KMS-11 (cell line): ENCODE results near the gene ADISSP.

Source experiments
- H2AFZ ChIP-seq: fragments of 200-600 bp; sonication (generic); 2 replicates; pipeline ENCODE4 v1.6.1; 2016; ENCODE audit warnings: antibody characterized with exemption, mixed run types, low read depth
- H3K27ac ChIP-seq: fragments of 200-600 bp; sonication (generic); 2 replicates; pipeline ENCODE4 v1.6.1; 2016; ENCODE audit warnings: mild to moderate bottlenecking, mixed run types
- H3K27me3 ChIP-seq: fragments of 200-600 bp; sonication (generic); 2 replicates; pipeline ENCODE4 v1.6.1; 2017; ENCODE audit warnings: mild to moderate bottlenecking, low read depth, mixed run types, moderate library complexity; ENCODE audit not compliant: insufficient read depth
- H3K36me3 ChIP-seq: fragments of 200-600 bp; sonication (generic); 2 replicates; pipeline ENCODE4 v1.6.1; 2017; ENCODE audit warnings: mild to moderate bottlenecking, mixed run types; ENCODE audit not compliant: insufficient read depth
- H3K4me1 ChIP-seq: fragments of 200-600 bp; sonication (generic); 2 replicates; pipeline ENCODE4 v1.6.1; 2016; ENCODE audit warnings: mild to moderate bottlenecking, low read depth, mixed run types; ENCODE audit not compliant: poor library complexity, severe bottlenecking
- H3K4me2 ChIP-seq: fragments of 200-600 bp; sonication (generic); 2 replicates; pipeline ENCODE4 v1.7.0; 2016; ENCODE audit warnings: mild to moderate bottlenecking, mixed run types
- H3K4me3 ChIP-seq: fragments of 200-600 bp; sonication (generic); IDR thresholded peaks from 2 replicates; pipeline ENCODE4 v1.6.1; 2017; ENCODE audit warnings: low read depth, low read length, mixed read lengths; ENCODE audit not compliant: insufficient read depth
- H3K79me2 ChIP-seq: fragments of 200-600 bp; sonication (generic); 2 replicates; pipeline ENCODE4 v1.6.1; 2016; ENCODE audit warnings: low read depth, mixed run types; ENCODE audit not compliant: insufficient read depth
- H3K9ac ChIP-seq: fragments of 200-600 bp; sonication (generic); 2 replicates; pipeline ENCODE4 v1.6.1; 2016; ENCODE audit warnings: mild to moderate bottlenecking, mixed run types
- H4K20me1 ChIP-seq: fragments of 200-600 bp; sonication (generic); 2 replicates; pipeline ENCODE4 v1.6.1; 2016; ENCODE audit warnings: mild to moderate bottlenecking, mixed run types; ENCODE audit not compliant: insufficient read depth
- CTCF ChIP-seq: fragments of 200-600 bp; sonication (generic); conservative IDR thresholded peaks from 2 replicates; pipeline ENCODE4 v1.6.1; 2017; ENCODE audit warnings: low read depth, mild to moderate bottlenecking, antibody characterized with exemption, low read length, moderate library complexity, mixed read lengths

The ADISSP gene

GRCh38 chr20:3728876-3729275, 38.7 kb downstream of the ADISSP start:
- Histone ChIP-seq H3K4me2 (no peak overlapping the region), H4K20me1 (no peaks in the 10 kb centered on the region), H3K27me3 (no peaks in the 10 kb centered on the region), H3K79me2 (no peaks in the 10 kb centered on the region), H3K27ac (no peak overlapping the region), H2AFZ (no peak overlapping the region), H3K4me3 (no peak overlapping the region), H3K9ac (no peak overlapping the region), H3K4me1 (no peaks in the 10 kb centered on the region), H3K36me3 (no peaks in the 10 kb centered on the region)
- no peak for TF ChIP-seq CTCF

DNA sequence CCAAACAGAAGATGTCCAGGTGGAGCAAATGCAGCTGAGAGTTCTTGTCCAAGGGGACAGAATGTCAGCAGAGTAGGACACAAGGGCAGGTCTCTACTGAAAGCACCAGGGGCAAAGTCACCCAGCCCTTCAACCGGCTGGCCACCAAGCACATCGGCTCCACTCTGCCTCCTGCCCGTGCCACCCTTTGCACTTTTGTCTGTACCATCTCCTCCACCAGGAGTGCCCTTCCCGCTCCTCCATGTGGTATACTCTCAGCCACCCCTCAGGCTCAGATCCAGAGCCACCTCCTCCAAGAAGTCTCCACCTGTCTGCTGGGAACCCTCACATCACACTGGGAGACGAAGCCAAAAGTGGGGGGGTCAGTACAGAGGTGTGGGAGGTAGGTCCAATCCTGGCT, 39.2 kb downstream of the ADISSP start:
- TF ChIP-seq CTCF = no peak
- H3K79me2 ChIP-seq = no peaks in the 10 kb centered on the region
- H4K20me1 ChIP-seq = no peaks in the 10 kb centered on the region
- H3K4me3 ChIP-seq = no peak overlapping the region
- no peaks in the 10 kb centered on the region for H3K36me3 ChIP-seq
- H2AFZ ChIP-seq = no peak overlapping the region
- H3K4me1 ChIP-seq = no peaks in the 10 kb centered on the region
- H3K9ac ChIP-seq = no peak overlapping the region
- H3K4me2 ChIP-seq = no peak overlapping the region
- no peaks in the 10 kb centered on the region for H3K27me3 ChIP-seq
- H3K27ac ChIP-seq = no peak overlapping the region

DNA sequence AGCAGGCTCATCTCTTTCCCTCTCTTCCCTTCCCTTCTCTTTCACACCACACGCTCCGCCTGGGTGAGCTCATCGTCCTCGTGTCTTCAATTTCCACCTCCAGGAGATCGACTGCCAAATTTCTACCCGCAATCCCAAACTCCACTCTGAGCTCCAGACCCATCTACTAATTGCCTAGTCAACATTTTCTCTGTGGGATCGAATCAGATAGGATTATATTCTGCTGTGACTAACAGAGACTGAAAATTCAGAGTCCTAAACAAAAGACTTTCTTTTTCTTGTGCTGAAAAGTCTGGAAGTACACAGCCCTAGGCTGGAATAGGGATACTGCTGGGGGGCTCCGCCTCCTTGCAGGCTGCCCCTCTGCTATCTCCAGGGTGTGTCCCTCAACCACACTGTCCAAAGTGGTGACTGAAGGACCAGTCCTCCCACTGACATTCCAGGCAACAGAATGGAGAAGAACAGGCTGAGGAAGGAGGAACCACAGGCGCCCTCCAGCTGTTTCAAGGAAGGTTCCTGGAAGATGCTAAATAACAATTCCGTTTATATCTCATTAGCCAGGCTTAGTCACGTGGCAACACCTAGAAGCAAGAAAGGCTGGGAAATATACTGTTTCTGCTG, 40.0 kb downstream of the ADISSP start:
- Histone ChIP-seq H3K36me3 (no peaks in the 10 kb centered on the region), H3K79me2 (no peaks in the 10 kb centered on the region), H4K20me1 (no peaks in the 10 kb centered on the region), H3K9ac (no peak overlapping the region), H2AFZ (no peak overlapping the region), H3K4me2 (no peak overlapping the region), H3K4me3 (no peak overlapping the region), H3K27me3 (no peaks in the 10 kb centered on the region), H3K27ac (no peak overlapping the region), H3K4me1 (no peaks in the 10 kb centered on the region)
- TF ChIP-seq CTCF = no peak

GRCh38 chr20:3724356-3724755, 43.2 kb downstream of the ADISSP start:
- no peak overlapping the region for H3K4me3 ChIP-seq
- TF ChIP-seq CTCF = no peak
- no peak overlapping the region for H3K27ac ChIP-seq
- H3K4me1 ChIP-seq = peaks cover 7% of the 10 kb centered on the region
- H3K36me3 ChIP-seq = no peaks in the 10 kb centered on the region
- no peaks in the 10 kb centered on the region for H3K27me3 ChIP-seq
- H3K4me2 ChIP-seq = no peak overlapping the region
- no peak overlapping the region for H2AFZ ChIP-seq
- H3K79me2 ChIP-seq = no peaks in the 10 kb centered on the region
- no peak overlapping the region for H3K9ac ChIP-seq
- H4K20me1 ChIP-seq = no peaks in the 10 kb centered on the region
